Activated CD8-positive, alpha-beta memory T cell treated with anti-CD3 and anti-CD28 coated beads for 24 hours (primary cell): ENCODE measurements around the gene RAP1A.
"Not testable (repeated sequence)": the region's sequence is repeated elsewhere in the genome, so short reads cannot be mapped to it uniquely, and the experiment has no call there.

ENCODE experiments used
- DNase-seq: peaks from one replicate; pipeline ENCODE4 v3.0.0-alpha.2; 2020

RAP1A gene

GRCh38 chr1:111630567-111630966, 11.0 kb downstream of the RAP1A start:
- no peak for DNase-seq

DNA sequence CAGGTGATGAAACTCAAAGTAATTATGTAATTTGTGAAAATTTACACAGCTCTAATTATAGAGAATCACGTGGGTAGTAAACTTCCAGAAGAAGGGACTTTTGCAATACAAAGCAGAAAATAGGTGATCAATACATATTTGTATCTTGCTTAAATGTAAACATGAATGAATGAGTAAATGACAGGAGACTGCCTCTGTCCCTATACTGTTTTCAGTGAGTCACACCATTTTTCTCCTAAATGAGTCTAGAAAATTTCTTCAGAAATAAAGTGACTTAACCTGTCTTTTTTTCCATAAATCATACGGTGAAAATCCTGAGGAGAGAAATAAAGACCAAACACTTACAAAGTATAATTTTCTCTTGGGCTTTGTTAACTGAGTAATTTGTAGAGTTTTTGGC, 11.9 kb downstream of the RAP1A start:
- no peak for DNase-seq

DNA sequence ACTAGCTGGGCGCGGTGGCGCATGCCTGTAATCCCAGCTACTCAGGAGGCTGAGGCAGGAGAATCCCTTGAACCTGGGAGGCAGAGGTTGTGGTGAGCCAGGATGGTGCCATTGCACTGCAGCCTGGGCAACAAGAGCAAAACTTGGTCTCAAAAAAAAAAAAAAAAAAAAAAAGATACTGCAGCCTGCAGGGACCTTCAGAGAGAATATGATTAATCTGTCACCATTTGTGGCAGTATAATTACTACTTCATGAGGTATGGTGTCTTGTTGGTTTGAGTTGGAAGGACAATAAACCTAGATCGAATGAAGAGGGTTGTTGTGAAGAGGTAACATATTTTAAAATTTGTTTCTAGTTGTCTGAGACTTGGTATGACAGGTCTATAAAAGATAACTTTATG, 13.2 kb downstream of the RAP1A start:
- not testable (repeated sequence) for DNase-seq

DNA sequence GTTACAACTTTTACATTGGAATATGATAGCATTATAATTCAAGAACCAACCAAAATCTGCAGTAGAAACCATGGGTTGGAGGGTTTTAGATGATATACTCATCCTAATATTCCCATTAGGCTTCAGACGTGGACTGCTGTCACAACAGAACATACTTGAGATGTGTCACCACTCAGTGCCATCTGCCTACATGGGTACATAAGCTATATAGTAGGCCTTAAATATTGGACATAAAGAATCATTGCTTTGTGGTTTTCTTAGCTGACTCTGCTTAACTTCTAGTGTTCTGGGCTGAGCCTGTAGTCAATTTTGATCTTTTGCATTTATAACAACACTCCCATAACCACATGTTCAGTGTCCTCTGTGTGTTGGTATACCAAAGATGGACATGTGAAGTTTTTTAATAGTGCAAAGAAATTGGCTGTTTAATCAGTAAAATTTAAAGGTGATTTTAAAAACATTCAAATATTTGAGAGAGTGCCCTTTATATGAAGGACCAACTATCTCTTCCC, 14.2 kb downstream of the RAP1A start:
- no peak for DNase-seq

- DNase-seq, result no peak
These were observed 15.9 kb downstream of the RAP1A start for GRCh38 chr1:111635324-111636009.

DNA sequence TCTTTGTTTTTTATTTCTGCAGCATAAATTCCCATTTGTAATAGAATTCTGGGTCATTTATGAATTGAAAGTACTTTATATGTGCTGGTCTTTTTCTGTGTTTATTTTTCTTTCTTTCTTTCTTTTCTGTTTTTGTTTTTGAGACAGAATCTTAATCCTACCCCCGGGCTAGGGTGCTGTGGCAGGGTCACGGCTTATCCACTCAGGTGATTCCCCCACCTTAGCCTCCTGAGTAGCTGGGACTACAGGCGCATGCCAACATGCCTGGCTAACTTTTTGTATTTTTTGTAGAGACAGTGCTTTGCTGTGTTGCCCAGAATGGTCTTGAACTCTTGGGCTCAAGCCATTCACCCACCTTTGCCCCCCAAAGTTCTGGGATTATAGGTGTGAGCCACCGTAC, 18.7 kb downstream of the RAP1A start:
- no peak for DNase-seq

GRCh38 chr1:111639602-111640198, 20.1 kb downstream of the RAP1A start:
- DNase-seq, result no peak

DNA sequence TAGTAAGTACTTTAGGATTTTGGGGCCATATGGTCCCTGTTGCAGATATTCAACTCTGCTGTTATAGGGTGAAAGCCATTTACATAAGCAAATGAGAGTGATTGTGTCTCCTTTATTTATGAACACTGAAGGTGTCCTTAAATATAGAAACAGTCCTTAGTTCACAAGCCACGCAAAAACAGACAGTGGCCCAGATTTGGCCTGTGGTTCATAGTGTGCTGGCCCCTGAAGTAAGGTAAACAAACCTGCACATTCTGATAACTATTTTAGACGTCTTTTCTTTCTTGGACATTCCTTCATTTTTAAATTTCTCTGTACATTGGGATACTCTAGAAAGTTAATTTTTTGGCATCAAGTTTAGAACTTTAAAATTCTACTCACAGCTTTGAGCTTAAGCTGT, 23.5 kb downstream of the RAP1A start:
- no peak for DNase-seq

- no peak for DNase-seq
These were observed 24.1 kb downstream of the RAP1A start for GRCh38 chr1:111643696-111644095.

DNA sequence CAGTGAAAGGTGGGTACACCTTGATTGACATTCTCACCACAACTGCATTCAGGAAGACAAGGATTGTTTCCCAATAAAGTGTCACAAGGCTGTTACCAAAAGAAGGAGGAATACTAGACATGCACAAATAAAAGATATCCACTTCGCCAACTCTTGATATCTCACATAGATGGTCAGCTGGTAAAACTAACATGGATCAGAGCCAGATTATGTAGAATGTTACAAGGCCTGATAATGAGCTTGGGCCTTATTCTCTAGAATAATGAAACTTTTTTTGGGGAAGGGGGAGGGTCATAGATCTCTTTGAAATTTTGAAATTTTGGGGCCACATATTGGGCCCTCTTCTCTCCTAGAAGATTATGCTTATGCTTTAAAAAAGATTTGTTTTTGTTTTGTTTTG, 24.9 kb downstream of the RAP1A start:
- no peak for DNase-seq

DNA sequence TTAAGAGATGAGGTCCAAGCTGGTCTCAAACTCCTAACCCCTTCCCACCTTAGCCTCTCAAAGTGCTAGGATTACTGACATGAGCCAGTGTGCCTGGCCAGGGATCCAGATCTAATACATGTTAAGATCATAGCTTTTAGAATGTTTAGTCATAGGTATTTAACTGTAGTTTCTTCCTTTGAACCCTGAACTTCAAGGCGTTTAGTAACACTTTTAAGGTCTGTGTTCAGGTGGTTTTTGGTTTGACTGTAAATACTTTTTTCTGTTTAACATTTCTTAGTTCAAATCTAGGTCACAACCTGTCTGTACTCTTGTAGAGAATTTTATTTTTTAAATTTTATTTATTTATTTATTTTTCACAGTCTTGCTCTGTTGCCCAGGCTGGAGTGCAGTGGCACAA, 28.1 kb downstream of the RAP1A start:
- DNase-seq, result no peak

DNA sequence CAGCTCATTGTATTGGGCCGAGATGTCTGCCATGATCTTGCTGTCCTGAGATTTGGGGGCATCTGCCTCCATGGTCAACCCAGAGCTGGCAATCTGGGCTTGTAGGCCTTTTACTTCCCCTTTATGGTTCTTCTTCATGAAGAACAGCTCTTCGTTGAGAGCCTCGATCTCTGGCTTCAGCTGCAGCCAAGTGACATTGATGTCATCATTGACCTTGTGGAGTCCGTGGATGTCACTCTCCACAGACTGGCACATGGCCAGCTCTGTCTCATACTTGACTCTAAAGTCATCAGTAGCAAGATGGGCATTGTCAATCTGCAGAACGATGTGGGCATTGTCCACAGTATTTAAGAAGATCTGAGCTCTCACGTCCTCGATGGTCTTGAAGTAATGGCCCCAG, 29.2 kb downstream of the RAP1A start:
- no peak for DNase-seq

DNA sequence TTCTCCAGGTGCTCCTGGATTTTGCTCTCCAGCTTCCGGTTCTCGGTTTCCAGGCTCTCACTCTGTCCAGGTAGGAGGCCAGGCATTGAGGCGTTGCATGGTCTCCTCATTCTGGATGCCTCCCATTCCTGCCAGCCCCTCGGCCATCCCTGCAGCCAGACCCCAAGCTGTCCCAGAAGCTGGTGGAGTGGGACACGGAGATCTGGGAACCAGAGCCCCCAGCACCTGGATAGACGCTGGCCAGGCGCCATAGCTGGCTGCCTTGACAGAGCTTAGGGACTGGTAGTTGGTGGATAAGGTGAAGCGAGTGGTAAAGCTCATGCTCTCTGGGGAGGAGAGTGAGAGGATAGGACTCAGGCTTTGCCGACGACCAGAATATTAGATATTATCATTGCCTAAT, 29.6 kb downstream of the RAP1A start:
- DNase-seq, result no peak

GRCh38 chr1:111649648-111650047, 30.1 kb downstream of the RAP1A start:
- no peak for DNase-seq

GRCh38 chr1:111653709-111654108, 34.1 kb downstream of the RAP1A start:
- no peak for DNase-seq

DNA sequence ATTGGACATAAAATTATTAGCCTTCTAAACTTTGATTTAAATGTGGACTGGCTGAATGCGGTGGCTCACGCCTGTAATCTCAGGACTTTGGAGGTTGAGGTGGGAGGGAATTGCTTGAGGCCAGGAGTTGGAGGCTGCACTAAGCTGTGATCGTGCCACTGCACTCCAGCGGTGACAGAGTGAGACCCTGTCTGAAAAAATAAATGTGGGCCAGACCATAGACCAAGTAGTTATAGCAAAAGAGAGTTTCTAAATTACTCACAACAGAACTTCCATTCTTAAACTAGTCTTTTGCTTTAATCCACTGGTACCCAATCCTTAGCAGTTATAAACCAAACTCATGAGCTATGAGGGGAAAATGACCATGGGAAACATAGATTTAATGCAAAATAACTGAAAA, 35.2 kb downstream of the RAP1A start:
- no peak for DNase-seq

DNA sequence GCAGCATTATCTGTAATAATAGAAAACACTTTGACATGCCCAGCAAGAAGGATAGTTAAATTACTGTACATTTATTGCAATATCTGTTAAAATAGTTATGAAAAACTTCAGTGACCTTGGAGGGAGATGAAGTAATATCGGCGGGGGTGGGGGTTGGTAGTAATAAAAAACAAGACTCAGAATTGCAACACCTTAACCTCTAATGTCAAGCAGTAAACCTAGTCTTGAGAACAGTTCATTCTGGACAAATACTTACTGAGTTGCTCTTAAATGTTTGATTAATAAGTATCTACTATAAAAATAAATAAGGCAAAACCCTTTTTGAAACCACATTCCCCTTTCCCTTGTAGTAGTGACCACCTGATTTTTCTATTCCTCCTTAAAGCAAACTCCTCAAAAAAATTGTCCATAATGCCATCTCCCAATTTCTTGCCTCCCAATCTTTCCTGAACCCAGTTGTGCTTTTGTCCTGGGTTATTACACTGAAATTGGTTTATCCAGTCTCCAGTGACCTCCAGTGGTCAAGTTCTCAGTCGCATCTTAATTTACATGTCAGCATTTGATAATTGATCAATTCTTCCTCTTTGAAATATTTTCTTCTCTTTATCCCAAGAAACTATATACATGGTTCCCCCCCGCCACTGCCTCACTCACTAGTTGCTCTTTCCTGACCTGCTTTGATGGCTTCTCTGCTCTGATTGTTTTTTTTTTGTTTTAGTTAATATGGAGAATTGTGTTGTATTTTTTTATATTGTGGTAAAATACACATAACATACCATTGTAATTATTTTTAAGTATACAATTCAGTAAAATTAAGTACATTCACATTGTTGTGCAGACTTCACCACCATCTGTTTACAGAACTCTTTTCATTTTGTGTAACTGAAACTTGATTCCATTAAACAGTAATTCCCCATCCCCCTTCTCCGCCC, 36.8 kb downstream of the RAP1A start:
- no peak for DNase-seq

DNA sequence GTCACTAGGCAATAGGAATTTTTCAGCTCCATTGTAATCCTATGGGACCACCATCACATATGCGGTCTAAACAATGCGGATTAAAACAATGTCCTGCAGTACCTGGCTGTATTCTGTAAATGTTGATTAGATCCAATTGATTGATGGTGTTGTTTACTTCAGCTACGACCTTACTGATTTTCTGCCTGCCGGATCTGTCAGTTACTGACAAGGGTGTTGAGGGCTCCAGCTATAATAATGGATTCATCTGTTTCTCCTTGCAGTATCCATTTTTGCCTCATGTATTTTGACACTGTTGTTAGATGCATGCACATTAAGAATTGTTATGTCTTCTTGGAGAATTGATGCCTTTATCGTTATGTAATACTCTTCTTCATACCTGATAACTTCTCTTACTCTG, 39.0 kb downstream of the RAP1A start:
- no peak for DNase-seq

DNA sequence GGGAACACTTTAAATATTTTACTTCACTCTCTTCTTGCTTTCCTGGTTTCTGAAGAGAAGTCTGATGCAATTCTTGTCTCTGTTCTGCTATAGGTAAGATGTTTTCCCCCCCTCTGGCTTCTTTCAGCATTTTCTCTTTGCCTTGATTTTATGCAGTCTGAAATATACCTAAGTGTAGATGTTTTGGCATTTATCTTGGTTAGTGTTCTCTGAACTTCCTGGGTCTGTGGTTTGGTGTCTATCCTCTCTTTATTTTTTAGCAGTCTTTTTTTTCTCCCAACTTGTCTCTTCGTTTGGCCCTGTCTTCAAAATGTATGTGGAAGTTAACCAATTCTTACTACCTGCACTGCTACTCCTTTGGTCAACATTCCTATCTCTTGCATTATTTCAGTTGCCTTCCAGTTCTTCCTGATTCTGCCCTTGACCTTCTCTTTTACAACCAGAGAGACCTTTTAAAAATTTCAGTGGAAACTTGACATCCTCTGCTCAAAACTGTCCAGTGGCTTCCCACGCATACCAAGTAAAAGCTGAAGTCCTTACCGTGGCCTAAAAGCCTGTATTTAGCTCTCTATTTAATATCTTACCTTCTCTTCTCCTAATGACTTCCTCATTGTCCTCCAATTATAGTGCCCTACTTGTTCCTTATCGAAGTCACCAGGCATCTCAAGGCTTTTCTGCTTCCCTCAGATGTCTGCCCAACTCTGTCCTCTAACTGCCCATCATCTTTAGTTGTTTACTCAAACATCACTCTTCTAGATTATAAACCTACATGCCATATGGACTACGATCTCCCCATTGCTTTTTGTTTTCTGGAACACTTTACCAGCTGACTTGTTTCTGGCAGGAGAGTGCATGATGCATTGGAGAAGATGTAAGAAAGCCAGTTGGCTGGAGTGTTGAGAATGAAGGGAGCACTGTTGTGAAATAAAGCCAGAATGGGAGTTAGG, 40.9 kb downstream of the RAP1A start:
- DNase-seq, result no peak

DNA sequence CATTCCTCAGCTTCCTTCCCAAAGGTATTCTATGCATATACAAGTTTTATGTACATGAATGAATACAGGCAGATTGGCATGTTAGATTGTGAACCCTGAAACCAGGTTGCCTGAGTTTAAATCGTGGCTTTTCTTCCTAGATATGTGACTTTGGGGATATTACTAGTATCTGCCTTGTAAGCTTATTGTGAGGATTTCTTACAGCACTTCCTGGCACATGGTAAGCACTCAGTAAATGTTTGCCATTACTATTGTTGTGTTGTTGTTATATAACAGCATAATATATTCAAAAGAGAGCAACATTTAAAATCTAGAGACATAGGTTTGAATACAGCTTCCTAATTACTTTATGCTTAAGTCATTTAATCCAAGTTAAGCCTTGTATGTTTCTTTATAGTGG, 45.1 kb downstream of the RAP1A start:
- DNase-seq, result no peak

DNA sequence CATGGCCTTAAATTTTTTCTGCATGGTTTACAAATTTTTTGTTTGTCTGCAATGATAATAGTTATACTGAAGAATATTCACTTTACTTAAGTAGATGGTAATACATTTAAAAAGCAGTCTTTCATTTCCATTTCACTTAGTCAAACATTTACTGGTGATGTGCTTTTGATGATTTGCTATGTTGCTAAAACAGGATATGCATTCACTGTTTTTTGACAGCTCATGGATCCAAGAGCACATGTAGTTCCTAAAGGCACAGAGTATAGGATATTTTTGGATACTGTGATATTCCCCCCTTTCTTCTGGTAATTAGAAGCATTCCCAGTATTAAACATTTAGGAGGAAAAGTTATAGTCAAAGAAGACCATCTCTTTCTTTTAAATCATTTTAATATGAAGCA, 45.9 kb downstream of the RAP1A start:
- no peak for DNase-seq

DNA sequence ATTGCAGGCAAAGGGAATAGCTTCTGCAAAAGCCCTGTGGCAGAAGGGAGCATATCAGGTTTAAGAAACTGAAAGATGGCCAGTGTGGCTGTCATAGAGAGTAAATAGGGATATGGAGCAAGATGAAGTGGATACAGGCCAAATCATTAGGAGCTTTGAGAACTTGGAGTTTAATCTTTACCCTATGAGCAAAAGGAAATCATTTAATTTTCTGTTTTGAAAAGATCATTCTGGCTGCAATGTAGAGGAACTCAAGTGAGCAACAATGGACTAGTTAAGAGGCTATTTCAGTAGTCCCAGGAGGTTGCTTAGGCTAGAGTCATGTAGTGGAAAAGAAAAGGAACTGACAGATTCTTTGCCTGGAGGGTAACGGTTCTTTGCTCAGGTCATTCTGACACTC, 47.2 kb downstream of the RAP1A start:
- DNase-seq, result no peak

DNA sequence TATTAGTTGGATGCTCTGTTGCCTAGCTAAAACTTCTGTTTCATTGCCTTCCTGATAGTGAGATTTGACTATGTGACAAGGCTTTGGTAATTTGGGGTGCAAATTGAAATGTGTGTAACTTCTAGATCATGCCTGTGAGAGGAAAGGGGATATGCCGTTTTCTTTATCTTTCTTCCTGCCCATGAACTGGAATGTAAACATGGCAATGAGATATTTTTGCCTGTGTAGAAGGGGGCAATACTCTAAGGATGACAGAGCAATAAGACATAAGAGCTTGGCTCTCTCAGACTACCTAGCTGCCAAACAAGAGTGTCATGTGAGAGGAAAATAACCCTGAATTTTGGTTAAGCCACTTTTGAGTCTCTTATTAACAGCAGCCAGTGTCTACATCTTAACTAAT, 49.7 kb downstream of the RAP1A start:
- DNase-seq, result no peak
